Right lobe of liver (tissue), 6 donors: ENCODE measurements around the gene ZNF615. TPM values are rescaled to one million over a fixed set of nuclear protein-coding genes. Genes with fewer than 3 reads are reported as not detected.
"Not testable (repeated sequence)": the region's sequence is repeated elsewhere in the genome, so short reads cannot be mapped to it uniquely, and the experiment has no call there.

Experiments
- ATAC-seq, 4 donors: fragments of 200-7000 bp; cut with Tn5 transposase; one replicate each; pipeline ENCODE4 v1.9.1; 2020; ENCODE audit warnings: mild to moderate bottlenecking in 4 of 4, moderate library complexity in 4 of 4
- DNase-seq, 3 donors: peaks; one replicate each; pipeline ENCODE4 v3.0.0-alpha.2; 2020
- H3K27ac ChIP-seq, 3 donors: fragments of 200-600 bp; one replicate each; pipeline ENCODE4 v1.8.0; 2022
- H3K27me3 ChIP-seq, 2 donors: fragments of 200-600 bp; one replicate each; pipeline ENCODE4 v1.8.0; 2022
- H3K36me3 ChIP-seq, 4 donors: fragments of 200-600 bp; sonication (generic) in 1 of 4; one replicate each; pipeline versions ENCODE4 v1.5.1 to v1.8.0; 2017 to 2022; ENCODE audit warnings: control low read depth in 1 of 4
- H3K4me1 ChIP-seq, 4 donors: fragments of 200-600 bp; sonication (generic) in 1 of 4; one replicate each; pipeline versions ENCODE4 v1.5.1 to v1.8.0; 2017 to 2022; ENCODE audit warnings: control low read depth in 1 of 4
- H3K4me3 ChIP-seq, 3 donors: fragments of 200-600 bp; one replicate each; pipeline ENCODE4 v1.8.0; 2022
- H3K9me3 ChIP-seq, 4 donors: fragments of 200-600 bp; sonication (generic) in 1 of 4; one replicate each; pipeline versions ENCODE4 v1.5.1 to v1.8.0; 2017 to 2022; ENCODE audit warnings: control low read depth in 1 of 4
- CTCF ChIP-seq, 4 donors: fragments of 200-600 bp in 3 of 4; fragments of 450-650 bp in 1 of 4; IDR thresholded peaks; one replicate each; pipeline versions ENCODE4 v1.5.1 to v1.8.0; 2016 to 2022; ENCODE audit warnings: antibody characterized with exemption in 4 of 4, mild to moderate bottlenecking in 2 of 4
- POLR2A ChIP-seq: fragments of 450-650 bp; IDR thresholded peaks from one replicate; pipeline ENCODE4 v1.6.1; 2017; ENCODE audit warnings: antibody characterized with exemption, mild to moderate bottlenecking
- WGBS: methylation state at CpG from one replicate; pipeline ENCODE4 v1.1.6; 2018; ENCODE audit warnings: low coverage, low lambda C conversion rate; ENCODE audit not compliant: insufficient coverage; ENCODE audit errors: missing lambda C conversion rate; 5-methylcytosine and 5-hydroxymethylcytosine counted together
- intact Hi-C, 2 donors: fragments of 100-400 bp; cut with DNase I; formaldehyde crosslinking; loops; one replicate each; pipeline versions ENCODE4 v1.11.2 to v1.14.1; 2022
- total RNA-seq, 6 experiments: library from RNA; depleted of rRNA in 2 of 6; stranded (reverse); fragments of >200 nt in 2 of 6; fragmentation: NEBNext Ultra II Directional in 3 of 6; extraction: Animal tissue kit (Norgen Biotek cat#: 25700) in 3 of 6; gene quantifications; one replicate each; pipeline versions ENCODE4 v1.1.0 to v1.2.4, GENCODE V29; 2016 to 2023
- donor health status: DM: no; HTN: yes; CAD: no.
- donor health status: DM: no; HTN: no; CAD: no.
- donor health status: DM: no; HTN: no; CAD: no.
- donor health status: DM: no; HTN: yes; CAD: no.
- donor health status: DM: no; HTN: yes; CAD: no.

The ZNF615 gene
- total RNA-seq, 6 experiments from 2014 or later, result 1.2 to 5.0 (median 3.3) TPM

GRCh38 chr19:51976852-51977251 lies 31.2 kb downstream of the ZNF615 start:
- ATAC-seq, result no peak
- Histone ChIP-seq H3K9me3 (peaks cover 7 to 57% (median 29%) of the 10 kb centered on the region in 4 donors), H3K36me3 (peaks cover 0 to 30% (median 12%) of the 10 kb centered on the region in 4 donors), H3K4me1 (no peaks in the 10 kb centered on the region), H3K4me3 (no peak overlapping the region), H3K27ac (no peak overlapping the region), H3K27me3 (no peaks in the 10 kb centered on the region)
- intact Hi-C loops, result no loop called here
- 92% methylated on average over 3 of the region's 3 CpGs for WGBS
- TF ChIP-seq CTCF (IDR thresholded peaks at IDR 0.05) (no peak), POLR2A (no peak)
- DNase-seq, result no peak

- 91% methylated on average over 5 of the region's 17 CpGs for WGBS
- intact Hi-C loops, H3K27me3 ChIP-seq, H3K27ac ChIP-seq, ATAC-seq, DNase-seq, H3K4me3 ChIP-seq, H3K4me1 ChIP-seq: not testable (repeated sequence)
- H3K9me3 ChIP-seq, result peaks cover 7 to 66% (median 35%) of the 10 kb centered on the region in 4 donors
- peaks cover 0 to 37% (median 16%) of the 10 kb centered on the region in 4 donors for H3K36me3 ChIP-seq
These were observed 32.2 kb downstream of the ZNF615 start for GRCh38 chr19:51975787-51976186.

- no peak for DNase-seq
- intact Hi-C loops, result no loop called here
- WGBS, result 89% methylated on average over 3 of the region's 4 CpGs
- Histone ChIP-seq H3K27me3 (no peaks in the 10 kb centered on the region), H3K9me3 (peaks cover 7 to 69% (median 39%) of the 10 kb centered on the region in 4 donors), H3K4me3 (no peak overlapping the region), H3K4me1 (no peaks in the 10 kb centered on the region), H3K27ac (no peak overlapping the region), H3K36me3 (peaks cover 0 to 65% (median 39%) of the 10 kb centered on the region in 4 donors)
- no peak for ATAC-seq
- TF ChIP-seq CTCF (IDR thresholded peaks at IDR 0.05) (no peak), POLR2A (no peak)
These were observed 36.4 kb downstream of the ZNF615 start for GRCh38 chr19:51971624-51972023.

GRCh38 chr19:51970718-51971117 lies 37.3 kb downstream of the ZNF615 start:
- TF ChIP-seq POLR2A (no peak), CTCF (IDR thresholded peaks at IDR 0.05) (no peak)
- no peaks in the 10 kb centered on the region for H3K4me1 ChIP-seq
- no peaks in the 10 kb centered on the region for H3K27me3 ChIP-seq
- intact Hi-C loops, result no loop called here
- H3K4me3 ChIP-seq, result no peak overlapping the region
- WGBS, result 100% methylated on average over 1 of the region's 1 CpG
- no peak for ATAC-seq
- no peak overlapping the region for H3K27ac ChIP-seq
- peaks cover 0 to 74% (median 48%) of the 10 kb centered on the region in 4 donors for H3K36me3 ChIP-seq
- DNase-seq, result no peak
- H3K9me3 ChIP-seq, result peaks cover 7 to 76% (median 43%) of the 10 kb centered on the region in 4 donors

- DNase-seq, result no peak
- ATAC-seq, result no peak
- Histone ChIP-seq H3K27me3 (no peaks in the 10 kb centered on the region), H3K27ac (no peak overlapping the region), H3K4me3 (no peak overlapping the region), H3K9me3 (peaks cover 0 to 54% (median 33%) of the 10 kb centered on the region in 4 donors), H3K36me3 (peaks cover 0 to 51% (median 41%) of the 10 kb centered on the region in 4 donors), H3K4me1 (no peaks in the 10 kb centered on the region)
- intact Hi-C loops, result no loop called here
- 93% methylated on average over 3 of the region's 5 CpGs for WGBS
- TF ChIP-seq CTCF (IDR thresholded peaks at IDR 0.05) (no peak), POLR2A (no peak)
These were observed 42.4 kb downstream of the ZNF615 start for GRCh38 chr19:51965583-51965982.

- H3K27me3 ChIP-seq, ATAC-seq, intact Hi-C loops, H3K4me1 ChIP-seq, H3K4me3 ChIP-seq, DNase-seq, H3K27ac ChIP-seq: not testable (repeated sequence)
- Histone ChIP-seq H3K9me3 (peaks cover 0 to 24% (median 15%) of the 10 kb centered on the region in 4 donors), H3K36me3 (peaks cover 0 to 12% (median 10%) of the 10 kb centered on the region in 4 donors)
- 7% methylated on average over 3 of the region's 7 CpGs for WGBS
These were observed 47.3 kb downstream of the ZNF615 start for GRCh38 chr19:51960621-51961233.
